GM12874 (cell line): ENCODE measurements around the gene EFEMP2.

ENCODE experiments used
- TF ChIP-seq, protein P1 (sequence below): IDR thresholded peaks from 2 replicates; pipeline ENCODE4 v1.5.1; 2011; ENCODE audit warnings: low read depth, mild to moderate bottlenecking, control low read depth, low read length, moderate library complexity; ENCODE audit not compliant: insufficient read depth

EFEMP2 gene

DNA sequence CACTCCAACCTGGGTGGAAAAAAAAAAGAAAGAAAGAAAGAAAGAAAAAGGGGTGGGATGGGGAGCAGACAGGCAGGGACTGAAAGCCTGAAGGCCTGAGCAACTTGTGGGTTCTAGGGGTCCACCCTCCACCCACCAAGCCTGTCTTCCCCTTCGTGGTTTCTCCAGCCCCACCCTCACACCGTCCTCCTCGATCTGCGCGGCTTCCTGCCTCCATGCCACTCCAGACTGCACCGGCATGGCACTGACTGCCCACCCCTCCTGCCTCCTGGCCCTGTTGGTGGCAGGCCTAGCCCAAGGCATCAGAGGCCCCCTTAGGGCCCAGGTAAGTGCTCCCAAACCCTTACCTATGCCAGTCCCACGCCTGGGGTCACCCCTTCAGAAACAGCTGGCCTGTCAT, 7.0 kb upstream of the EFEMP2 start, which contains the start of gene CTSW:
TSS of gene CTSW (plus strand) at position 221 of the 400 bp plus-strand sequence. CDS start at position 239, 18 bp downstream.
- TF ChIP-seq, protein P1, sequence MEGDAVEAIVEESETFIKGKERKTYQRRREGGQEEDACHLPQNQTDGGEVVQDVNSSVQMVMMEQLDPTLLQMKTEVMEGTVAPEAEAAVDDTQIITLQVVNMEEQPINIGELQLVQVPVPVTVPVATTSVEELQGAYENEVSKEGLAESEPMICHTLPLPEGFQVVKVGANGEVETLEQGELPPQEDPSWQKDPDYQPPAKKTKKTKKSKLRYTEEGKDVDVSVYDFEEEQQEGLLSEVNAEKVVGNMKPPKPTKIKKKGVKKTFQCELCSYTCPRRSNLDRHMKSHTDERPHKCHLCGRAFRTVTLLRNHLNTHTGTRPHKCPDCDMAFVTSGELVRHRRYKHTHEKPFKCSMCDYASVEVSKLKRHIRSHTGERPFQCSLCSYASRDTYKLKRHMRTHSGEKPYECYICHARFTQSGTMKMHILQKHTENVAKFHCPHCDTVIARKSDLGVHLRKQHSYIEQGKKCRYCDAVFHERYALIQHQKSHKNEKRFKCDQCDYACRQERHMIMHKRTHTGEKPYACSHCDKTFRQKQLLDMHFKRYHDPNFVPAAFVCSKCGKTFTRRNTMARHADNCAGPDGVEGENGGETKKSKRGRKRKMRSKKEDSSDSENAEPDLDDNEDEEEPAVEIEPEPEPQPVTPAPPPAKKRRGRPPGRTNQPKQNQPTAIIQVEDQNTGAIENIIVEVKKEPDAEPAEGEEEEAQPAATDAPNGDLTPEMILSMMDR: no peak

DNA sequence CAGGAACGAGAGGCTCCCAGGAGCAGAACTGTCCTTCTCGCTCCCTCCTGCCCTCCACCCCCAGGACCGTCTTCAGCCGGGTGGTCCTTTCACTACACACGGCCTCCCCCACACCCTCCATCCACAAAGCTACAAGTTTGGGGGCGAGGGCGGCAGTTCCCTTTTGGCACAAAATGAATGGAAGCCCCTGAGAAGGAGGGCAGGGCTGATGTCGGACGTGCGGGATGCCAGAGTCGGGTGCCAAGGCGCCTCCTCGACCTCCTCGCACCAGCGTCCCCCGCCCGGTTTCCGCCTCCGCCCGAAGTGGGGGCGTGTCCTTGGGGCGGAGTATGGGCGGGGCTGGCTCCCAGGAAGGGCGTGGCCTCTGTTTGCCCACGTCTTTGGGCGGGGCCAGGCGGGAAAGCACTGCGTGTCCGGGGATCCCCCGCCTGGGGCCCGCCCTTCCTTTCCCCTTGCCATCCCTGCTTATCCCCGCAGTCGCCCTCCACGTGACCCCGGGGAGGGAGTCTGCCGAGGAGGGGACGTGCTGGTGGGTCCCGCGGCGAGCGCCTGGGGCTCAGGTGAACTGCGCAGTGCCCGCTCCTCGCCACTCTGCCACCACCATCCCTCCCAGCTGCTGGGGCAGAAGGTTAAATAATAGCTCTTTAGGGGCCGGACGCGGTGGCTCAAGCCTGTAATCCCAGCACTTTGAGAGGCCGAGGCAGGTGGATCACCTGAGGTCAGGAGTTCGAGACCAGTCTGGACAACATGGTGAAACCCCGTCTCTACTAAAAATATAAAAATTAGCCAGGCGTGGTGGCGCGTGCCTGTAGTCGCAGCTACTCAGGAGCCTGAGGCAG, 937 bp upstream of the EFEMP2 start:
- TF ChIP-seq, protein P1: no peak

DNA sequence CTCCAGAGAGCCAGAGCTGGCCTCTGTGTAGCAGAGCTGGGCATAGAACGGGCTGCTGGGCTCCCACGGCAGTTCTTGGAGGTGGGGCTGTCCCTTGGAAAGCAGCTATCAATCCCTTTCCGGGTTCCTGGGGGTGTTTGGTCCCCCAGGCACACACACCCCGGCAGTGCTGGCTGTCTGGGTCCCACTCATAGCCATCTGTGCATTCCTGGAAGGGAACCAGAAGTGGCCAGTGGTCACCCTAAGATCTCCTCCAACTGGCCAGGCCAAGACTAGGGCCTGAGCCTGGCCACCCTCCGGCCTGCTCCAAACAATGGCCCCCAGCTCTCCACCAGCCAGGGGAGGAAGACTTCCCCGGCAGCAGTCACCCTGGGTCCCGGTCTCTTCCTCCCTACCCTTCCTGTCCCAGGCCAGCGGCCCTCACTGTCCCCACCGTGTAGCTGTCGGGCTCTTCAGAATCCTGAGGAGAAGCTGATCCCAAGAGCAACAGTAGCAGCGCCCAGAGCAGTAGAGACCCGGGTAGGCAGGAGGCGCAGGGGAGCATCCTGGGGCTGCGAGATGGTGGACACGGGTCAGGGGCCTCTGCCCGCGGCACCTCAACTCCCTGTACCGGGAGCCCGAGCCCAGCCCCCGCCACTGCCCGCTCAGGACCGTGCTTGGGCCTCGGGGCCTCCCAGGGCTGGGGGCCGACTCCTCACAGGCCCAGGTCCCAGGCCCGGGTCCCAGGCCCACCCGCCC, 620 bp downstream of the EFEMP2 start:
- TF ChIP-seq, protein P1: no peak

DNA sequence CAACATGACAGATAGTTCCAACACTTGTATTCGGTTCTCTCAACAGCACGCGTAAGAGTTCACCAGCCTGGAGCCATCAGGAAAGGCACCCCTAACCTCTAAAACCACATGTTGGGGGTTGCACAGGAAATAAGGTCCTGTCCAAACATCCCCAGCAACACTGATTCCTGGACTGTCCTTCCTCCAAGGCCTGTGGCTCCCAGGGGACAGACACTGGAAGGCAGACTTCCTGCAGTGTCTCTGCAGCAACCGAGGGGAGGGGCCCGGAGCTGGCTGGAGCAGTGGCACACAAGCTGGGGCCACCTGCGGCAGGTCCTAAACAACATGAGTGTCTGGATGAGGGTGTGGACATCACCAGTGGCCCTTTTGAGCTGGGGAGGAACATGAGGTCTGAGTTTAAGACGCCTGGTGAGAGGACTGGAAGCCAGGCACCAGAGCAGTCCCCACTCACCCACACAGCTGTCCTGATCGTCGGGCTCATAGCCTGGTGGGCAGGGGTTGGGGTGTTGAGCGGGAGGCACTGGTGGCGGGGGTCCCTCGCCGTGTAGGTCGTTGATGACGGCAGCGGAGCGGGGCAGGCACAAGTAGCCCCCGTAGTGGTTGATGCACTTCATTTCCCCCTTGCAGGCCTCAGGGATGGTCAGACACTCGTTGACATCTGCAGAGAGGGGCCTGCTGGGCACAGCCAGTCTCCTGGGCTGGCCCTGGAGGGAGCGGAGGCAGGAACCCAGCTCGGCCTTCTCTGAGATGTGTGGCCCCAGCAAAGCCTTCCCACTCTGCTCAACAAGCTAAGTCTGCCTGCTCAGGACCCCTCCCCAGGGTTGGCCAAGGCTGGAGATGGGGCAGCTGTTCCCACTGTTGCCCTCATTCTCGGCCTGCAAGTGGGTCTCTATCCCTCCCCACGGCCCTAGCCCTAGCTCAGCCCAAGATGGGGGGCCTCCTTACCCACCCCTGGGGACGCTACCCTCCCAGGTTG, 1.6 kb downstream of the EFEMP2 start:
- TF ChIP-seq, protein P1: no peak

DNA sequence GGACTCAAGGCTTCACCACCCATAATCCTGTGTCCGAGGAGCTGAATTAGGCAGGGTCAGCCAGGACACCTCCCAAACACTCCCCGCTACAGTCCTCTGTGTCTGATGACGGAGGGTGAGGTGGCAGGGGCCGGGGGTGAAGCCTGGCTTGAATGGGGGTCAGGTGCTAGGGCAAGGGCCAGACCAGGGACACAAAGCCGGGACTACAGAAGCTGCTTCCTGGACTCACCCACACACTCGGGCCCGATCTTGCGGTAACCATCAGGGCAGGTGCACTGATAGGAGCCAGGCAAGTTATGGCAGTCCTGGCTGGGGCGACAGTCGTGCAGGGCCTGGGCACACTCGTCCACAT, 2.3 kb downstream of the EFEMP2 start:
- TF ChIP-seq, protein P1: no peak

DNA sequence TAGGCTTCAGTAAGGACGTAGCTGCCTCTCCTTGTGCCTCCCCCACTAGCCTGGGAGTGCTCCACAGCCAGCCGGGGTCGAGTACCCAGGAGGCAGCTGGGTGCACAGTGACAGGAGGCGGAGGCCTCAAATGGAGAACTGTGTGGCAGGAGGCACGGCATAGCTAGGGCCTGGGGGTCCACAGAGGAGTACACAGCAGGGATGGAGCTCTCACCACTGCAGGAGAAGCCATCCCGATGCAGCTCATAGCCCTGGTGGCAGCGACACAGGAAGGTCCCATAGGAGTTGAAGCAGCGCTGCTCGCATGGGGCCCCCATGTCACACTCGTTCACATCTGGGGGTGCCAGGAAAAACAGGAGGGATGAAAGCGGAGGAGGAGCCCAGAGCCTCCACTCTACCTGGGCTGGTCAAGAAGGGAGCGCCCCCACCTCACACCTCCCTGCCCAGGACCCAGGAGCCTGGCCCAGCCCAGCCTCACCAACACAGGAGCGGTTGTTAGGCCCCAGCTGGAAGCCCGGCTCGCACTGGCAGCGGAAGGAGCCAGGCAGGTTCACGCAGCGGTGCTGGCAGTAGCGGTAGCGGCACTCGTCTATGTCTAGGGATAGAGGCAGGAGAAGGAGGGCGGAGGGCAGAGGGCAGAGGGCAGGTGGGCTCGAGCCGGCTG, 2.8 kb downstream of the EFEMP2 start:
- TF ChIP-seq, protein P1: no peak
